Measurements from ENCODE around the gene PLXNA2.

PLXNA2 gene

GRCh38 chr1:208160259-208160819 is 83.8 kb downstream of the PLXNA2 start:
- Histone ChIP-seq H3K4me3 (ENCODE audit: low read depth, low read length) (no peak overlapping the region), H3K9me3 (ENCODE audit: control insufficient read depth, insufficient read depth, low read depth, low read length) (no peaks in the 10 kb centered on the region), H3K36me3 (ENCODE audit: control insufficient read depth, insufficient read depth, low read length) (no peaks in the 10 kb centered on the region), H3K4me1 (ENCODE audit: control insufficient read depth, insufficient read depth, low read length) (peaks cover 56% of the 10 kb centered on the region), H3K27ac (ENCODE audit: low read depth, low read length) (no peak overlapping the region), H3K9ac (ENCODE audit: low read length) (no peak overlapping the region), H3K27me3 (ENCODE audit: control insufficient read depth, insufficient read depth, low read length) (peaks cover 16% of the 10 kb centered on the region; the same call in 1 of the 2 replicates)

- Histone ChIP-seq H3K27me3 (ENCODE audit: control insufficient read depth, insufficient read depth, low read length) (peaks cover 12% of the 10 kb centered on the region; the same call in 1 of the 2 replicates), H3K27ac (ENCODE audit: low read depth, low read length) (no peak overlapping the region)
These were observed 84.5 kb downstream of the PLXNA2 start for GRCh38 chr1:208159555-208160258.

GRCh38 chr1:208158640-208159554 is 85.3 kb downstream of the PLXNA2 start:
- Histone ChIP-seq H3K9ac (ENCODE audit: low read length) (peak overlapping the region; percentile 8), H3K27me3 (ENCODE audit: control insufficient read depth, insufficient read depth, low read length) (peaks cover 12% of the 10 kb centered on the region; the same call in 1 of the 2 replicates), H3K9me3 (ENCODE audit: control insufficient read depth, insufficient read depth, low read depth, low read length) (no peaks in the 10 kb centered on the region), H3K4me1 (ENCODE audit: control insufficient read depth, insufficient read depth, low read length) (peaks cover 56% of the 10 kb centered on the region), H3K4me3 (ENCODE audit: low read depth, low read length) (no peak overlapping the region), H3K36me3 (ENCODE audit: control insufficient read depth, insufficient read depth, low read length) (no peaks in the 10 kb centered on the region), H3K27ac (ENCODE audit: low read depth, low read length) (no peak overlapping the region)

More at GRCh38 chr1:208159555-208160258, 84.5 kb downstream of the PLXNA2 start:
- Histone ChIP-seq H3K36me3 (ENCODE audit: control insufficient read depth, insufficient read depth, low read length) (no peaks in the 10 kb centered on the region), H3K4me1 (ENCODE audit: control insufficient read depth, insufficient read depth, low read length) (peaks cover 56% of the 10 kb centered on the region), H3K9ac (ENCODE audit: low read length) (peak overlapping the region; percentile 8), H3K9me3 (ENCODE audit: control insufficient read depth, insufficient read depth, low read depth, low read length) (no peaks in the 10 kb centered on the region), H3K4me3 (ENCODE audit: low read depth, low read length) (no peak overlapping the region)

GRCh38 chr1:208157769-208158168 is 86.4 kb downstream of the PLXNA2 start:
- no peaks in the 10 kb centered on the region for H3K36me3 ChIP-seq (ENCODE audit: control insufficient read depth, insufficient read depth, low read length)
- H3K4me1 ChIP-seq (ENCODE audit: control insufficient read depth, insufficient read depth, low read length): peaks cover 54% of the 10 kb centered on the region
- H3K27ac ChIP-seq (ENCODE audit: low read depth, low read length): no peak overlapping the region
- H3K9me3 ChIP-seq (ENCODE audit: control insufficient read depth, insufficient read depth, low read depth, low read length): no peaks in the 10 kb centered on the region
- H3K9ac ChIP-seq (ENCODE audit: low read length): peak overlapping the region; percentile 4
- H3K4me3 ChIP-seq (ENCODE audit: low read depth, low read length): no peak overlapping the region
- peaks cover 5% of the 10 kb centered on the region; the same call in 1 of the 2 replicates for H3K27me3 ChIP-seq (ENCODE audit: control insufficient read depth, insufficient read depth, low read length)

- no peak overlapping the region for H3K4me3 ChIP-seq (ENCODE audit: low read depth, low read length)
- no peaks in the 10 kb centered on the region for H3K9me3 ChIP-seq (ENCODE audit: control insufficient read depth, insufficient read depth, low read depth, low read length)
- no peak overlapping the region for H3K27ac ChIP-seq (ENCODE audit: low read depth, low read length)
- no peaks in the 10 kb centered on the region for H3K36me3 ChIP-seq (ENCODE audit: control insufficient read depth, insufficient read depth, low read length)
- peaks cover 44% of the 10 kb centered on the region for H3K4me1 ChIP-seq (ENCODE audit: control insufficient read depth, insufficient read depth, low read length)
- no peaks in the 10 kb centered on the region for H3K27me3 ChIP-seq (ENCODE audit: control insufficient read depth, insufficient read depth, low read length)
- no peak overlapping the region for H3K9ac ChIP-seq (ENCODE audit: low read length)
These were observed 87.4 kb downstream of the PLXNA2 start for GRCh38 chr1:208156741-208157140.

GRCh38 chr1:208156310-208156709 is 87.9 kb downstream of the PLXNA2 start:
- Histone ChIP-seq H3K27ac (ENCODE audit: low read depth, low read length) (no peak overlapping the region), H3K4me1 (ENCODE audit: control insufficient read depth, insufficient read depth, low read length) (peaks cover 40% of the 10 kb centered on the region), H3K4me3 (ENCODE audit: low read depth, low read length) (no peak overlapping the region), H3K9me3 (ENCODE audit: control insufficient read depth, insufficient read depth, low read depth, low read length) (no peaks in the 10 kb centered on the region), H3K9ac (ENCODE audit: low read length) (no peak overlapping the region), H3K27me3 (ENCODE audit: control insufficient read depth, insufficient read depth, low read length) (no peaks in the 10 kb centered on the region), H3K36me3 (ENCODE audit: control insufficient read depth, insufficient read depth, low read length) (no peaks in the 10 kb centered on the region)

GRCh38 chr1:208154679-208155642 is 89.2 kb downstream of the PLXNA2 start:
- no peak overlapping the region for H3K4me3 ChIP-seq (ENCODE audit: low read depth, low read length)
- H3K27me3 ChIP-seq (ENCODE audit: control insufficient read depth, insufficient read depth, low read length): no peaks in the 10 kb centered on the region
- no peak overlapping the region for H3K9ac ChIP-seq (ENCODE audit: low read length)
- H3K9me3 ChIP-seq (ENCODE audit: control insufficient read depth, insufficient read depth, low read depth, low read length): no peaks in the 10 kb centered on the region
- H3K27ac ChIP-seq (ENCODE audit: low read depth, low read length): no peak overlapping the region
- H3K4me1 ChIP-seq (ENCODE audit: control insufficient read depth, insufficient read depth, low read length): peaks cover 41% of the 10 kb centered on the region
- H3K36me3 ChIP-seq (ENCODE audit: control insufficient read depth, insufficient read depth, low read length): no peaks in the 10 kb centered on the region

- Histone ChIP-seq H3K27me3 (ENCODE audit: control insufficient read depth, insufficient read depth, low read length) (no peaks in the 10 kb centered on the region), H3K9me3 (ENCODE audit: control insufficient read depth, insufficient read depth, low read depth, low read length) (no peaks in the 10 kb centered on the region), H3K9ac (ENCODE audit: low read length) (no peak overlapping the region), H3K27ac (ENCODE audit: low read depth, low read length) (no peak overlapping the region), H3K36me3 (ENCODE audit: control insufficient read depth, insufficient read depth, low read length) (no peaks in the 10 kb centered on the region), H3K4me1 (ENCODE audit: control insufficient read depth, insufficient read depth, low read length) (peaks cover 38% of the 10 kb centered on the region), H3K4me3 (ENCODE audit: low read depth, low read length) (no peak overlapping the region)
These were observed 90.1 kb downstream of the PLXNA2 start for GRCh38 chr1:208154040-208154439.

- no peaks in the 10 kb centered on the region for H3K36me3 ChIP-seq (ENCODE audit: control insufficient read depth, insufficient read depth, low read length)
- H3K9ac ChIP-seq (ENCODE audit: low read length): no peak overlapping the region
- H3K27me3 ChIP-seq (ENCODE audit: control insufficient read depth, insufficient read depth, low read length): no peaks in the 10 kb centered on the region
- no peaks in the 10 kb centered on the region for H3K9me3 ChIP-seq (ENCODE audit: control insufficient read depth, insufficient read depth, low read depth, low read length)
- H3K27ac ChIP-seq (ENCODE audit: low read depth, low read length): no peak overlapping the region
- H3K4me1 ChIP-seq (ENCODE audit: control insufficient read depth, insufficient read depth, low read length): peaks cover 32% of the 10 kb centered on the region
- H3K4me3 ChIP-seq (ENCODE audit: low read depth, low read length): no peak overlapping the region
These were observed 90.8 kb downstream of the PLXNA2 start for GRCh38 chr1:208153386-208153785.

Measured in HUES6 (cell line).